GM23248 (cell line): ENCODE data around the gene SEMA6A. TPM values are rescaled to one million over a fixed set of nuclear protein-coding genes. Genes with fewer than 3 reads are reported as not detected.

Experiments
- DNase-seq: peaks from one replicate; pipeline ENCODE4 v3.0.0-alpha.2; 2015
- H2AFZ ChIP-seq: fragments of 200-600 bp; sonication (generic); 2 replicates; pipeline ENCODE4 v1.6.1; 2016; ENCODE audit warnings: antibody characterized with exemption
- H3F3A ChIP-seq: fragments of 200-600 bp; sonication (generic); 2 replicates; pipeline ENCODE4 v1.6.1; 2016; ENCODE audit warnings: mild to moderate bottlenecking, antibody characterized with exemption, mixed run types; ENCODE audit not compliant: insufficient read depth
- H3K27ac ChIP-seq: fragments of 200-600 bp; sonication (generic); 2 replicates; pipeline ENCODE4 v1.5.1; 2016; ENCODE audit warnings: mild to moderate bottlenecking
- H3K27me3 ChIP-seq: fragments of 200-600 bp; sonication (generic); replicated peaks from 2 replicates; pipeline ENCODE4 v1.6.1; 2016; ENCODE audit warnings: mild to moderate bottlenecking; ENCODE audit not compliant: insufficient read depth
- H3K36me3 ChIP-seq: fragments of 200-600 bp; sonication (generic); 2 replicates; pipeline ENCODE4 v1.6.1; 2016; ENCODE audit warnings: low read depth, mild to moderate bottlenecking
- H3K4me1 ChIP-seq: fragments of 200-600 bp; sonication (generic); 2 replicates; pipeline ENCODE4 v1.6.1; 2016; ENCODE audit warnings: mild to moderate bottlenecking; ENCODE audit not compliant: insufficient read depth
- H3K4me2 ChIP-seq: fragments of 200-600 bp; sonication (generic); one replicate; pipeline ENCODE4 v1.6.1; 2016; ENCODE audit warnings: mild to moderate bottlenecking; ENCODE audit not compliant: unreplicated experiment
- H3K4me3 ChIP-seq: fragments of 200-600 bp; sonication (generic); 2 replicates; pipeline ENCODE4 v1.5.1; 2016; ENCODE audit warnings: mild to moderate bottlenecking
- H3K79me2 ChIP-seq: fragments of 200-600 bp; sonication (generic); 2 replicates; pipeline ENCODE4 v1.6.1; 2016; ENCODE audit warnings: mild to moderate bottlenecking; ENCODE audit not compliant: insufficient read depth
- H3K9ac ChIP-seq: fragments of 200-600 bp; sonication (generic); 2 replicates; pipeline ENCODE4 v1.6.1; 2016; ENCODE audit warnings: mild to moderate bottlenecking
- H3K9me2 ChIP-seq: fragments of 200-600 bp; sonication (generic); 2 replicates; pipeline ENCODE4 v1.6.1; 2016; ENCODE audit warnings: mixed run types, mild to moderate bottlenecking, moderate library complexity; ENCODE audit not compliant: insufficient read depth
- H3K9me3 ChIP-seq: fragments of 200-600 bp; sonication (generic); one replicate; pipeline ENCODE4 v1.6.1; 2017; ENCODE audit warnings: low read depth
- H4K20me1 ChIP-seq: fragments of 200-600 bp; sonication (generic); 2 replicates; pipeline ENCODE4 v1.6.0; 2016; ENCODE audit not compliant: insufficient read depth
- EZH2 ChIP-seq: fragments of 200-600 bp; sonication (generic); IDR thresholded peaks from 2 replicates; pipeline ENCODE4 v1.6.1; 2018; ENCODE audit warnings: antibody characterized with exemption, mild to moderate bottlenecking; ENCODE audit not compliant: insufficient read depth, poor library complexity, severe bottlenecking
- EZH2phosphoT487 ChIP-seq: fragments of 200-600 bp; sonication (generic); IDR thresholded peaks from 2 replicates; pipeline ENCODE4 v1.6.1; 2018; ENCODE audit warnings: antibody characterized with exemption, moderate library complexity, mild to moderate bottlenecking, low read depth; ENCODE audit not compliant: insufficient read depth
- WGBS, 2 experiments: methylation state at CpG; one replicate each; pipeline ENCODE4 v1.1.6; 2015 to 2017; ENCODE audit warnings: low lambda C conversion rate in 2 of 2, low coverage in 1 of 2; ENCODE audit errors: missing lambda C conversion rate in 2 of 2; 5-methylcytosine and 5-hydroxymethylcytosine counted together
- in situ Hi-C: fragments of 300-500 bp; cut with MboI; formaldehyde crosslinking; loops from 2 replicates; pipeline ENCODE4 v1.15.0; 2020
- polyA plus RNA-seq: library from polyadenylated mRNA; unstranded; fragments of >200 nt; fragmentation: Nextera tagmentation; extraction: Ambion mirVana; gene quantifications from 2 replicates; pipeline ENCODE4 v1.2.1, GENCODE V29; 2016
- total RNA-seq: library from RNA; depleted of rRNA; stranded (reverse); fragments of >200 nt; shearing (Covaris generic); gene quantifications from 2 replicates; pipeline ENCODE4 v1.2.3, GENCODE V29; 2014

Gene SEMA6A
- total and polyA plus RNA-seq, 2 experiments from 2014 or later, result under 0.01 to 0.79 TPM

DNA sequence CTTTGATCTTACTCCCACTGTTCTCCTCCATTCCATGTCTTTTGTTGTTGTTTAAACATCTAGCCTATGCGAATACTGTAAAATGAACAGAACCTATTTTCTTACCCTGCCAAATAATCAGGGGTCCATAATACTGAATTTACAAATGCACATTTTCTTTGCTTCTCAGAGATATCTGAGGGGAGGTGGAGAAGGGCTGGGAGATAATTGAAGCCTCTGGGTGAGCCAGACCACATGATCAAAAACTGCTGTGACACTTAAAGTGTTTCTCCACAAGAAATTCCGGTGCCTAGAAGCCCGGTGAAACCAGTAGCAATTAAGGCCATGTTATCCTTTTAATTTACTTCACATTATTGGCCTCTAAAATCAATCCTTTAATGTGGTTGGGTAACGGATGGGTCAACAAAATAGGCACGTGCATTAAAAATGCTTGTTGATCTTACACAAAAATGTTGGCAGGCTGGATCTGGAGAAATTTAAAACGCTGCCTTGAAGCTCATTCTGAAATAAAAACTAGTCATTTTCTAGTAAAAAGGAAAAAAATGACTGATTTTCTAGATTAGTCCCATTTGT lies 10.8 kb downstream of the SEMA6A start:
- no peaks in the 10 kb centered on the region for H3K4me1 ChIP-seq
- in situ Hi-C loops, result no loop called here
- 18 to 19% methylated on average over 6 of the region's 6 CpGs for WGBS, 2 experiments
- no peaks in the 10 kb centered on the region for H3K9me2 ChIP-seq
- 0 out of 2 replicates have a peak, but pooled peaks cover 3% of the 10 kb centered on the region for H4K20me1 ChIP-seq
- no peak overlapping the region for H3K4me2 ChIP-seq
- no peaks in the 10 kb centered on the region for H3K79me2 ChIP-seq
- H3K9me3 ChIP-seq, result no peaks in the 10 kb centered on the region
- no peaks in the 10 kb centered on the region for H3F3A ChIP-seq
- no peak overlapping the region for H3K9ac ChIP-seq
- no peaks in the 10 kb centered on the region for H3K36me3 ChIP-seq
- peaks cover 18% of the 10 kb centered on the region for H3K27me3 ChIP-seq
- no peak overlapping the region for H3K4me3 ChIP-seq
- H2AFZ ChIP-seq, result no peak overlapping the region
- H3K27ac ChIP-seq, result no peak overlapping the region
- DNase-seq, result no peak
- no peak for TF ChIP-seq EZH2phosphoT487
- TF ChIP-seq EZH2, result no peak

DNA sequence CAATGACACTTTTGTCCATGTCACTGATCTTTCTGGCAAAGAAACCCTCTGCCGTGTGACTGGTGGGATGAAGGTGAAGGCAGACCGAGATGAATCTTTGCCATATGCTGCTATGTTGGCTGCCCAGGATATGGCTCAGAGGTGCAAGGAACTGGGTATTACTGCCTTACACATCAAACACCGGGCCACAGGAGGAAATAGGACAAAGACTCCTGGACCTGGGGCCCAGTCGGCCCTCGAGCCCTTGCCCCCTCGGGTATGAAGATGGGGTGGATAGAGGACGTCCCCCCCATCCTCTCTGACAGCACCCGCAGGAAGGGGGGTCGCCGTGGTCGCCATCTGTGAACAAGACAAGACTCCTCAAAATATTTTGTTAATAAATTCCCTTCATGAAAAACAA lies 12.0 kb downstream of the SEMA6A start:
- H3K79me2 ChIP-seq, result no peaks in the 10 kb centered on the region
- in situ Hi-C loops, result no loop called here
- H3K9me3 ChIP-seq, result no peaks in the 10 kb centered on the region
- no peaks in the 10 kb centered on the region for H3K36me3 ChIP-seq
- peaks cover 12% of the 10 kb centered on the region; the same call in 1 of the 2 replicates for H3K27me3 ChIP-seq
- no peak for DNase-seq
- no peak for TF ChIP-seq EZH2
- TF ChIP-seq EZH2phosphoT487, result no peak
- no peak overlapping the region for H2AFZ ChIP-seq
- H3K9ac ChIP-seq, result no peak overlapping the region
- no peak overlapping the region for H3K4me2 ChIP-seq
- H3K27ac ChIP-seq, result no peak overlapping the region
- no peaks in the 10 kb centered on the region for H3K4me1 ChIP-seq
- 0 out of 2 replicates have a peak, but pooled peaks cover 3% of the 10 kb centered on the region for H4K20me1 ChIP-seq
- no peaks in the 10 kb centered on the region for H3K9me2 ChIP-seq
- no peak overlapping the region for H3K4me3 ChIP-seq
- no peaks in the 10 kb centered on the region for H3F3A ChIP-seq
- 67 to 78% methylated on average over 11 of the region's 11 CpGs for WGBS, 2 experiments

DNA sequence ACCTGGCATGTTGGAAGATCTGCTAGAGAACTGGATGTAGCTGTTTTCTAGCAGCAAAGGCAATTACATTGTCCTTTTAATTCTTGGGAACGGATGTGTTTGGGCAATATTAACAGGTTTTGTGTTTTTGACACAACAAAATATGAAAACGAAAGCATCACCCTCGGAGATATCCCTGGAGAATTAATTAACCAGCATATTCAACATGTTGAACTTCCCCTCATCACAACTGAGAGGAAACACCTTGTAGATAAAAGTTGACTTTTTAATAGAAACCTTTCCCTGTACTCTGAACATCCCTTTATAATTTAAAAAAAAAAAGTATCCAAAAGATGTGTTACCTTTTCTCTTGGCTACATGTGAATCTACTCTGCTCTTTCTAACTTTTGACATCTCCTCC lies 13.0 kb downstream of the SEMA6A start:
- Histone ChIP-seq H3K27me3 (peaks cover 11% of the 10 kb centered on the region; the same call in 1 of the 2 replicates), H3K4me2 (no peak overlapping the region), H3F3A (no peaks in the 10 kb centered on the region), H3K9me2 (no peaks in the 10 kb centered on the region), H2AFZ (no peak overlapping the region), H3K79me2 (no peaks in the 10 kb centered on the region), H3K4me1 (no peaks in the 10 kb centered on the region), H4K20me1 (0 out of 2 replicates have a peak, but pooled peaks cover 3% of the 10 kb centered on the region), H3K36me3 (no peaks in the 10 kb centered on the region), H3K9me3 (no peaks in the 10 kb centered on the region), H3K9ac (no peak overlapping the region), H3K4me3 (no peak overlapping the region), H3K27ac (no peak overlapping the region)
- in situ Hi-C loops, result no loop called here
- TF ChIP-seq EZH2 (no peak), EZH2phosphoT487 (no peak)
- no peak for DNase-seq
- WGBS, 2 experiments, result 68 to 76% methylated on average over 3 of the region's 3 CpGs

DNA sequence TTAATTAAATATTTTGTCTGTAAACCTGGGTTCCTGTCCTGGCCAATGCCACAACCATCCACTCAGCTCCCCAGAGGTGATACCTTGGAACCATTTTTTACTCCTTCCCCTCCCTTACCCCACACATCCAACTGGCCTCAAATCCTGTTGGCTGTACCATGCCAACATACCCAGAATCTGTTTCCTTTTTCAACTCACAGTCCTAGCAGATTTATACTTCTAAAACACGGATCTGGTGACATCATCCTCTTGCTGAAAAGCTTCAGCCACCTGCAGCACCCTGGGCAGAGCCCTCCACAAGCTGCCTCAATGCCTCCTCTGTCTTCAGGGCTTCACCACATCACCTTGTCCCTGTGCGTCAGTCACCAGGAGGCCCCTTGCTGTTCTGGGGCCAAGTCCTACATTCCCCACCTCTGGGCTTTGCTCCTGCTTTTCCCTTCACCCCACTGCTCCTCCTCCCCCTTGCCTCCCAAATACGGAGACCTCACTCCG lies 14.9 kb downstream of the SEMA6A start:
- no peaks in the 10 kb centered on the region for H4K20me1 ChIP-seq
- H3K9me3 ChIP-seq, result no peaks in the 10 kb centered on the region
- in situ Hi-C loops, result no loop called here
- 57 to 65% methylated on average over 4 of the region's 4 CpGs for WGBS, 2 experiments
- H3K36me3 ChIP-seq, result no peaks in the 10 kb centered on the region
- H3K27me3 ChIP-seq, result peaks cover 8% of the 10 kb centered on the region; the same call in 1 of the 2 replicates
- H3K4me1 ChIP-seq, result no peaks in the 10 kb centered on the region
- no peak overlapping the region for H3K4me2 ChIP-seq
- TF ChIP-seq EZH2 (no peak), EZH2phosphoT487 (no peak)
- no peak for DNase-seq
- no peaks in the 10 kb centered on the region for H3K79me2 ChIP-seq
- no peak overlapping the region for H3K9ac ChIP-seq
- no peaks in the 10 kb centered on the region for H3F3A ChIP-seq
- H2AFZ ChIP-seq, result no peak overlapping the region
- no peak overlapping the region for H3K4me3 ChIP-seq
- H3K9me2 ChIP-seq, result no peaks in the 10 kb centered on the region
- H3K27ac ChIP-seq, result no peak overlapping the region
